ENCODE results near the gene HUNK.

DNA sequence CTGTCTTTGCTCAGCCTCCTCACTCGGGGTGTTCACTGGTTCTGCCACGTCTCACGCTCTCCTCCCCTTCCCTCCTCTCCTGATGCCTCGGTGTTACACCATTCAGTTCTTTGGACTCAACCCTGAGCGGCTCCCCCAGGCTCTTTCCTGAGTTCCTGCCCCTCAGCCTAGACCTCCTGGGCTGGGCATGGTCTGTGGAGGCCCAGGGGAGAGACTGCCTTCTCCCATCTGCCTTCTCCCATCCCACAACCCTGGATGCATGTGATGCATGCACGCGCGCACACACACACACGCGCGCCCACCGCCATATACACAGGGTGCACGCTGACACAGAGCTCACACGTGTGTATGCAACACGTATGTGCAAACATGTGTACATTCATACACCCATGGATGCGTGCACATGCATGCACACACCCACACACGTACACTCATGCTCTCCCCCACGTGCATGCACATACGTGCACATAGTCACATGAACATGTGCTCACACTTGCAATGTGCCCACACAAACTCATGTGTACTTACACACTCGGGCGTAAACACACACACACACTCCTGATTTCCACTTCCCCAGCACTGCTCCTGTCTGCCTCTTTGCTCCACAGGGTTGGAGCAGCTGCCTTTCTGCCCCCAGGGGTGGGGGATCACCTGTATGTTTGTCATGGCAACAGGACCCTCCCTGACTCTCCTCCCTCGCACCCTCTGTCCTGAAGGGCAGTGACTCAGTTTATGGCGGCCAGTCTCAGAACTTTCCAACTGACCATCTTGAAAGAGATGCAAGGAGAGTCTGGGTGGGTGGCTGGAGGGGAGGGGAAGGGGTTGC, 59.0 kb downstream of the HUNK start:
- TF ChIP-seq, protein P1, sequence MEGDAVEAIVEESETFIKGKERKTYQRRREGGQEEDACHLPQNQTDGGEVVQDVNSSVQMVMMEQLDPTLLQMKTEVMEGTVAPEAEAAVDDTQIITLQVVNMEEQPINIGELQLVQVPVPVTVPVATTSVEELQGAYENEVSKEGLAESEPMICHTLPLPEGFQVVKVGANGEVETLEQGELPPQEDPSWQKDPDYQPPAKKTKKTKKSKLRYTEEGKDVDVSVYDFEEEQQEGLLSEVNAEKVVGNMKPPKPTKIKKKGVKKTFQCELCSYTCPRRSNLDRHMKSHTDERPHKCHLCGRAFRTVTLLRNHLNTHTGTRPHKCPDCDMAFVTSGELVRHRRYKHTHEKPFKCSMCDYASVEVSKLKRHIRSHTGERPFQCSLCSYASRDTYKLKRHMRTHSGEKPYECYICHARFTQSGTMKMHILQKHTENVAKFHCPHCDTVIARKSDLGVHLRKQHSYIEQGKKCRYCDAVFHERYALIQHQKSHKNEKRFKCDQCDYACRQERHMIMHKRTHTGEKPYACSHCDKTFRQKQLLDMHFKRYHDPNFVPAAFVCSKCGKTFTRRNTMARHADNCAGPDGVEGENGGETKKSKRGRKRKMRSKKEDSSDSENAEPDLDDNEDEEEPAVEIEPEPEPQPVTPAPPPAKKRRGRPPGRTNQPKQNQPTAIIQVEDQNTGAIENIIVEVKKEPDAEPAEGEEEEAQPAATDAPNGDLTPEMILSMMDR (IDR thresholded peaks at IDR 0.05; ENCODE audit: low read length), result no peak
- TF ChIP-seq EZH2 (optimal IDR thresholded peaks at IDR 0.05; ENCODE audit: low read depth, low read length), result no peak
- TF ChIP-seq EZH2phosphoT487 (IDR thresholded peaks at IDR 0.05; ENCODE audit: low read length), result no peak

Measured in MM.1S (cell line).